Camera-type eye (tissue), 1 donor: ENCODE measurements around the gene HOOK2. TPM values are rescaled to one million over a fixed set of nuclear protein-coding genes. Genes with fewer than 3 reads are reported as not detected.

Experiments
- total RNA-seq: library from RNA; depleted of rRNA; stranded (reverse); fragments of >200 nt; gene quantifications from one replicate; pipeline ENCODE4 v1.2.3, GENCODE V29; 2014

Gene HOOK2
- 33.5 TPM for total RNA-seq

GRCh38 chr19:12774588-12775555, at the start of gene HOOK2:
TSS of gene HOOK2 (minus strand) at chr19:12775552. CDS start at chr19:12775449, 103 bp downstream.

GRCh38 chr19:12806242-12807081, 31.1 kb upstream of the HOOK2 start, which contains the start of gene RNASEH2A:
TSS of gene RNASEH2A (plus strand) at chr19:12806584. CDS start at chr19:12806674, 90 bp downstream.

GRCh38 chr19:12801466-12802266, 26.3 kb upstream of the HOOK2 start, which contains the start of the genes PRDX2 and THSD8:
TSS of gene PRDX2 (minus strand) at chr19:12801800. CDS start at chr19:12801261, 539 bp downstream.
TSS of gene THSD8 (plus strand) at chr19:12802069. CDS start at chr19:12802072, 3 bp downstream.

GRCh38 chr19:12791345-12792050, 16.1 kb upstream of the HOOK2 start, which contains the start of gene JUNB:
TSS of gene JUNB (plus strand) at chr19:12791486. CDS start at chr19:12791772, 286 bp downstream.

GRCh38 chr19:12751635-12752034, 23.7 kb downstream of the HOOK2 start, which contains the start of gene BEST2:
TSS of gene BEST2 (plus strand) at chr19:12751791. CDS start at chr19:12752593, 802 bp downstream.

GRCh38 chr19:12736995-12737834, 38.1 kb downstream of the HOOK2 start, which contains the start of gene GET3:
TSS of gene GET3 (plus strand) at chr19:12737497. CDS start at chr19:12737506, 9 bp downstream.

GRCh38 chr19:12723641-12724426, 51.5 kb downstream of the HOOK2 start, which contains the start of gene TNPO2:
TSS of gene TNPO2 (minus strand) at chr19:12723932. CDS start at chr19:12720977, 2,955 bp downstream.

Other genes with a start within 250 kb of the HOOK2 start
- 33.2 TPM for gene ZNF564, start 224.1 kb downstream of the HOOK2 start, total RNA-seq
- 15.2 TPM for gene ZNF490, start 164.7 kb downstream of the HOOK2 start, total RNA-seq
- gene ZNF791, start 164.6 kb downstream of the HOOK2 start, total RNA-seq = 47.4 TPM
- gene MAN2B1, start 108.8 kb downstream of the HOOK2 start, total RNA-seq = 35.4 TPM
- 6.7 TPM for gene WDR83, start 108.7 kb downstream of the HOOK2 start, total RNA-seq
- gene DHPS, start 93.7 kb downstream of the HOOK2 start, total RNA-seq = 154 TPM
- not detected for gene GNG14, start 87.6 kb downstream of the HOOK2 start, total RNA-seq
- gene FBXW9, start 78.9 kb downstream of the HOOK2 start, total RNA-seq = 7.8 TPM
- 92.0 TPM for gene TNPO2, start 51.6 kb downstream of the HOOK2 start, total RNA-seq
- 144 TPM for gene TRIR, start 40.9 kb downstream of the HOOK2 start, total RNA-seq
- gene GET3, start 38.1 kb downstream of the HOOK2 start, total RNA-seq = 49.4 TPM
- 0.55 TPM for gene BEST2, start 23.8 kb downstream of the HOOK2 start, total RNA-seq
- gene JUNB, start 15.9 kb upstream of the HOOK2 start, total RNA-seq = 194 TPM
- 290 TPM for gene PRDX2, start 26.2 kb upstream of the HOOK2 start, total RNA-seq
- gene THSD8, start 26.5 kb upstream of the HOOK2 start, total RNA-seq = not detected
- gene RNASEH2A, start 31.0 kb upstream of the HOOK2 start, total RNA-seq = 20.2 TPM
- gene RTBDN, start 59.0 kb upstream of the HOOK2 start, total RNA-seq = 8.6 TPM
- gene MAST1, start 63.0 kb upstream of the HOOK2 start, total RNA-seq = 23.3 TPM
- 15.1 TPM for gene DNASE2, start 105.9 kb upstream of the HOOK2 start, total RNA-seq
- gene KLF1, start 111.6 kb upstream of the HOOK2 start, total RNA-seq = 2.1 TPM
- gene GCDH, start 115.6 kb upstream of the HOOK2 start, total RNA-seq = 59.3 TPM
- gene SYCE2, start 143.7 kb upstream of the HOOK2 start, total RNA-seq = not detected
- 41.6 TPM for gene FARSA, start 158.2 kb upstream of the HOOK2 start, total RNA-seq
- 471 TPM for gene CALR, start 163.1 kb upstream of the HOOK2 start, total RNA-seq
- 75.9 TPM for gene RAD23A, start 170.3 kb upstream of the HOOK2 start, total RNA-seq
- 16.8 TPM for gene GADD45GIP1, start 181.7 kb upstream of the HOOK2 start, total RNA-seq
- gene DAND5, start 194.0 kb upstream of the HOOK2 start, total RNA-seq = 5.2 TPM
- gene NFIX, start 219.9 kb upstream of the HOOK2 start, total RNA-seq = 122 TPM